PC-3 (cell line): ENCODE data around the gene SGO1. TPM values are rescaled to one million over a fixed set of nuclear protein-coding genes. Genes with fewer than 3 reads are reported as not detected.

Experiments used
- ATAC-seq: fragments of 200-7000 bp; cut with Tn5 transposase; 2 replicates; pipeline ENCODE4 v1.9.1; 2020; ENCODE audit warnings: mild to moderate bottlenecking, moderate library complexity
- BruUV-seq: library from RNA; stranded (reverse); fragments of 400-500 nt; replicated peaks from 2 replicates; lab custom pipeline; 2021; lab: Mats Ljungman, UMichigan
- CTCF ChIA-PET: fragments of 300-600 bp; sonication (Branson Sonifier 250); formaldehyde crosslinking; loops from one replicate; lab custom pipeline; 2022; ENCODE audit warnings: antibody characterized with exemption; lab: Charles Lee
- POLR2A ChIA-PET: fragments of 300-600 bp; sonication (Branson Sonifier 250); formaldehyde crosslinking; loops from one replicate; lab custom pipeline; 2022; ENCODE audit warnings: antibody characterized with exemption; ENCODE audit not compliant: unreplicated experiment; lab: Charles Lee
- DNase-seq: peaks from one replicate; pipeline ENCODE4 v3.0.0-alpha.2; 2015
- H2AFZ ChIP-seq: fragments of 300-600 bp; sonication (generic); 2 replicates; pipeline ENCODE4 v1.6.0; 2016; ENCODE audit warnings: antibody characterized with exemption, low read length
- H3F3A ChIP-seq: fragments of 300-600 bp; sonication (generic); one replicate; pipeline ENCODE4 v1.6.0; 2017; ENCODE audit warnings: antibody characterized with exemption, low read length, control low read depth, mild to moderate bottlenecking; ENCODE audit not compliant: unreplicated experiment
- H3K27ac ChIP-seq: fragments of 300-600 bp; sonication (generic); 2 replicates; pipeline ENCODE4 v1.5.1; 2016; ENCODE audit warnings: mild to moderate bottlenecking, low read length
- H3K27me3 ChIP-seq: fragments of 300-600 bp; sonication (generic); 2 replicates; pipeline ENCODE4 v1.6.1; 2016; ENCODE audit warnings: low read length, mixed read lengths
- H3K36me3 ChIP-seq: fragments of 300-600 bp; sonication (generic); 2 replicates; pipeline ENCODE4 v1.6.1; 2016; ENCODE audit warnings: low read depth, mixed run types, low read length, mixed read lengths
- H3K4me1 ChIP-seq: fragments of 300-600 bp; sonication (generic); 2 replicates; pipeline ENCODE4 v1.5.1; 2016; ENCODE audit warnings: low read length; ENCODE audit not compliant: insufficient read depth
- H3K4me2 ChIP-seq: fragments of 300-600 bp; sonication (generic); 2 replicates; pipeline ENCODE4 v1.6.0; 2016; ENCODE audit warnings: low read length
- H3K4me3 ChIP-seq: fragments of 300-600 bp; sonication (generic); 2 replicates; pipeline ENCODE4 v1.5.1; 2016; ENCODE audit warnings: mild to moderate bottlenecking, low read length, mixed read lengths
- H3K79me2 ChIP-seq: fragments of 300-600 bp; sonication (generic); 2 replicates; pipeline ENCODE4 v1.6.1; 2017; ENCODE audit warnings: low read length, mixed read lengths
- H3K9ac ChIP-seq: fragments of 300-600 bp; sonication (generic); 2 replicates; pipeline ENCODE4 v1.6.0; 2016; ENCODE audit warnings: mild to moderate bottlenecking, low read length
- H3K9me2 ChIP-seq: fragments of 300-600 bp; sonication (generic); replicated peaks from 2 replicates; pipeline ENCODE4 v1.6.1; 2016; ENCODE audit warnings: mixed run types, low read length, mixed read lengths
- H3K9me3 ChIP-seq: fragments of 300-600 bp; sonication (generic); 2 replicates; pipeline ENCODE4 v1.6.1; 2016; ENCODE audit warnings: low read length, mixed read lengths
- H4K20me1 ChIP-seq: fragments of 300-600 bp; sonication (generic); 2 replicates; pipeline ENCODE4 v1.6.1; 2016; ENCODE audit warnings: low read length, mixed read lengths
- EZH2 ChIP-seq: fragments of 300-600 bp; sonication (generic); IDR thresholded peaks from one replicate; pipeline ENCODE4 v1.6.1; 2017; ENCODE audit warnings: antibody characterized with exemption, mild to moderate bottlenecking, low read length; ENCODE audit not compliant: unreplicated experiment
- EZH2phosphoT487 ChIP-seq: fragments of 300-600 bp; sonication (generic); IDR thresholded peaks from 2 replicates; pipeline ENCODE4 v1.6.1; 2018; ENCODE audit warnings: mild to moderate bottlenecking, antibody characterized with exemption, low read length, borderline replicate concordance
- intact Hi-C: fragments of 100-400 bp; cut with micrococcal nuclease; formaldehyde crosslinking; loops from 2 replicates; pipeline ENCODE4 v1.9.0; 2023
- total RNA-seq: library from RNA; depleted of rRNA; stranded (reverse); fragments of >200 nt; gene quantifications from 2 replicates; pipeline ENCODE4 v1.2.3, GENCODE V29; 2014
- TF ChIP-seq, protein P1 (sequence below): fragments of 300-600 bp; sonication (generic); conservative IDR thresholded peaks from 2 replicates; pipeline ENCODE4 v1.5.1; 2017; ENCODE audit warnings: antibody characterized with exemption, low read depth, mild to moderate bottlenecking, low read length

The SGO1 gene
- total RNA-seq, 1 experiment from 2014 or later = 12.6 TPM

DNA sequence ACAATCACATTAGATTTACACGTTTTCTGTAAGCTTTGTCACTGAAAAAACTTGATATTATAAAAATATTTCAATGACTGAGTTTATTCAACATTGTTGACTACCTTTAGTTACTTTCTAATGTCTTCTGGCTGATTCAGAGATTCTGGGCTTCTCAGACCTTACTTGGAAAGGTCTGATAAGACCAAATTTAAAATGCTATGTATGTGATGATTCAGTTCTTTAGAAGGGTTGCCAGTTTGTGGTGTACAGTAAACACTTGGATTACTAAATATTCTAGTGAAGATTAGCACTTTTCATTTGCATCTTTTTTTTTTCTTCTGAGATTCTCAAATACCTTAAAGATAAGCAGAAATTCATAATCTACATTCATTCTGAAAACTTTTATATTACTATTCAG is 49.8 kb downstream of the SGO1 start:
- no peaks in the 10 kb centered on the region for H3K79me2 ChIP-seq
- H3K9me2 ChIP-seq = no peaks in the 10 kb centered on the region
- no peaks in the 10 kb centered on the region for H3K36me3 ChIP-seq
- H3K27ac ChIP-seq = no peak overlapping the region
- no peaks in the 10 kb centered on the region for H3K27me3 ChIP-seq
- peaks cover 6% of the 10 kb centered on the region; the same call in 1 of the 2 replicates for H3K4me1 ChIP-seq
- no peak for ATAC-seq
- DNase-seq = peak; percentile 10
- intact Hi-C loops = no loop called here
- no peak overlapping the region for H2AFZ ChIP-seq
- H3K9ac ChIP-seq = no peak overlapping the region
- no peaks in the 10 kb centered on the region for H4K20me1 ChIP-seq
- no peaks in the 10 kb centered on the region for H3F3A ChIP-seq
- ChIA-PET CTCF (no interaction called here), POLR2A (interaction anchor here (0.5 kb wide), 1 partner anchor 54 kb away, joined by 4 read pairs; no protein-coding TSS in a partner anchor)
- no peak overlapping the region for H3K4me3 ChIP-seq
- no peak overlapping the region for H3K4me2 ChIP-seq
- H3K9me3 ChIP-seq = no peaks in the 10 kb centered on the region
- TF ChIP-seq, protein P1, sequence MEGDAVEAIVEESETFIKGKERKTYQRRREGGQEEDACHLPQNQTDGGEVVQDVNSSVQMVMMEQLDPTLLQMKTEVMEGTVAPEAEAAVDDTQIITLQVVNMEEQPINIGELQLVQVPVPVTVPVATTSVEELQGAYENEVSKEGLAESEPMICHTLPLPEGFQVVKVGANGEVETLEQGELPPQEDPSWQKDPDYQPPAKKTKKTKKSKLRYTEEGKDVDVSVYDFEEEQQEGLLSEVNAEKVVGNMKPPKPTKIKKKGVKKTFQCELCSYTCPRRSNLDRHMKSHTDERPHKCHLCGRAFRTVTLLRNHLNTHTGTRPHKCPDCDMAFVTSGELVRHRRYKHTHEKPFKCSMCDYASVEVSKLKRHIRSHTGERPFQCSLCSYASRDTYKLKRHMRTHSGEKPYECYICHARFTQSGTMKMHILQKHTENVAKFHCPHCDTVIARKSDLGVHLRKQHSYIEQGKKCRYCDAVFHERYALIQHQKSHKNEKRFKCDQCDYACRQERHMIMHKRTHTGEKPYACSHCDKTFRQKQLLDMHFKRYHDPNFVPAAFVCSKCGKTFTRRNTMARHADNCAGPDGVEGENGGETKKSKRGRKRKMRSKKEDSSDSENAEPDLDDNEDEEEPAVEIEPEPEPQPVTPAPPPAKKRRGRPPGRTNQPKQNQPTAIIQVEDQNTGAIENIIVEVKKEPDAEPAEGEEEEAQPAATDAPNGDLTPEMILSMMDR = no peak
- TF ChIP-seq EZH2 = no peak
- no peak for TF ChIP-seq EZH2phosphoT487
- no TSS peak for BruUV-seq

DNA sequence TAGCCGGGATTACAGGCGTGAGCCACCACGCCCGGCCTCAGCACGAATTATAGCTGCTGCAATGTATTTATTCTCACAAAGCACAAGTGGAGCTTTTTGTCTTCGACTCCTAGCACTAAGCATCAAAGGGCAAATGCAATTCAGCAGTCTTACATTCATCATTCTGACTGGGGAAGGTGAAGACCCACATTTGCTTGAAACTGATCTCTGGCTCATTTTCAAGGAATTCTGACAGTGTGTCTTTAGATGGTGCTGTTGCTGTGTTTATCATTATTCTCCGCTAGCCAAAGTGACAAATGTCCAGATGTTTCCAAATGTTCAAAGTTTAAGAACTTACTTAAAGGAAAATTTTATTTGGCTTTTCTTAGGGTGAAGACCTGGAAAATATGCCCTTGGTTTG is 55.9 kb downstream of the SGO1 start:
- H3K27ac ChIP-seq = no peak overlapping the region
- H3K4me1 ChIP-seq = no peaks in the 10 kb centered on the region
- no peak overlapping the region for H3K4me3 ChIP-seq
- TF ChIP-seq EZH2phosphoT487 (no peak), EZH2 (no peak)
- TF ChIP-seq, protein P1 = no peak
- H3K79me2 ChIP-seq = no peaks in the 10 kb centered on the region
- no peaks in the 10 kb centered on the region for H3K36me3 ChIP-seq
- no peaks in the 10 kb centered on the region for H3K27me3 ChIP-seq
- ChIA-PET CTCF (no interaction called here), POLR2A (no interaction called here)
- H3K9me2 ChIP-seq = no peaks in the 10 kb centered on the region
- intact Hi-C loops = no loop called here
- no TSS peak for BruUV-seq
- ATAC-seq = no peak
- no peaks in the 10 kb centered on the region for H3K9me3 ChIP-seq
- H3K9ac ChIP-seq = no peak overlapping the region
- H4K20me1 ChIP-seq = no peaks in the 10 kb centered on the region
- H2AFZ ChIP-seq = no peak overlapping the region
- no peaks in the 10 kb centered on the region for H3F3A ChIP-seq
- H3K4me2 ChIP-seq = no peak overlapping the region
- no peak for DNase-seq

DNA sequence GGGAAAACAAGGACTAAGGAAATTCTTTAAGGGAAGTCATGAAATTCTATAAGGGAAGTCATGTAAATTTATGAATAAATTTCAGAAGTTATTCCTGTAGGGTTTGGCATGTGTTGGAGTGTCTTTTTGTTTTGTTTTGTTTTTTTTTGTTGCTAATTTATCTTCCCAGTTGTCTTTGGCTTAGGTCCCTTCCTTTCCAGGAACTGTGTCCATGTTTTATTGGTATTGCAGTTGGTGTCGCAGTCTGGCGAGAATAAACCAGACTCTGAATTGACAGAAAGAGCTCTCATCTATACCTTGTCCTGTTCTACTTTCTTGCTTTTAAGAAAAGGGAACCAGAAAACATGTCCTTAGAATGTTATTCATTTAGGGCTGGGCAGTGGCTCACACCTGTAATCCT is 57.6 kb downstream of the SGO1 start:
- no peaks in the 10 kb centered on the region for H3K9me2 ChIP-seq
- no peak overlapping the region for H3K27ac ChIP-seq
- DNase-seq (no peak), ATAC-seq (no peak)
- H3K9me3 ChIP-seq = no peaks in the 10 kb centered on the region
- no peaks in the 10 kb centered on the region for H3K36me3 ChIP-seq
- no peaks in the 10 kb centered on the region for H3K79me2 ChIP-seq
- intact Hi-C loops = no loop called here
- ChIA-PET CTCF (no interaction called here), POLR2A (no interaction called here)
- no peaks in the 10 kb centered on the region for H4K20me1 ChIP-seq
- TF ChIP-seq EZH2phosphoT487 (no peak), EZH2 (no peak)
- TF ChIP-seq, protein P1 = no peak
- H3K4me2 ChIP-seq = no peak overlapping the region
- H3F3A ChIP-seq = no peaks in the 10 kb centered on the region
- no TSS peak for BruUV-seq
- no peak overlapping the region for H3K4me3 ChIP-seq
- H2AFZ ChIP-seq = no peak overlapping the region
- H3K9ac ChIP-seq = no peak overlapping the region
- H3K27me3 ChIP-seq = no peaks in the 10 kb centered on the region
- peaks cover 10% of the 10 kb centered on the region for H3K4me1 ChIP-seq
